ENCODE data around the gene SCAMP4. TPM values are rescaled to one million over a fixed set of nuclear protein-coding genes. Genes with fewer than 3 reads are reported as not detected.

The SCAMP4 gene
- total RNA-seq, 4 donors from 2014 or later = 18.8 to 38.4 (median 26.7) TPM

DNA sequence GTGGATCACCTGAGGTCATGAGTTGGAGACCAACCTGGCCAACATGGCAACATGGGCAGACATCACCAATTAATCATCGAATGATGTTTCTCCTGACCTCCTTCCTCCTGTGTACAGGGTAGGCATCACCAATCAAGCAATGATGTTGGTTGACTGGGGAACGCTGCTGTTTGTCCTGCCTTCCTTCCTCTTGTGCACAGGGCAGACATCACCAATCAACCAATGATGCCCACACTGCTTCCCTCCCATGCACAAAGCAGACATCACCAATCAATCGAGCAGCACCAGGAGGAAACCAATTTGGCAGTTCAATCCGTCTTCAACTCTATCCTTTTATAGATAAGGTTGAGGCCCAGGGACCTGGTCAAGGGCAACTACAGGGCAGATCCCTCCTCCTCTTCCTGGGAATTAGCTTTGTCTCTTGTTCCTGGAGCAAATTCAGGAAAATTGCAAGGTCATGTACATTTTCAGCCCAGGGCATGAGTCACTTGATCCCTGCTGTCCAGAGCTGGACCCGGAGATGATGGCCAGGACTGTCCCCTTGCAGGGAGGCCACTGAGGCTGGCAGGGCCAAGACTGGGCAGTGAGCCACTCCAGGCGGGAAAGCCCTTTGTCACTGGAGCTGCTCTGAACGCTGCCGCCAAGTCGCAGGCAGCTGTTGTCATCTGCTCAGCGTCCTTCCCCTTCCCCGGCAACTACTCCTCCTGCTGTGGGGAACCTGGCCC lies 30.4 kb downstream of the SCAMP4 start:
- in situ Hi-C loops (cut with MboI; ENCODE audit: low sequenced_read_pairs in 4 of 4) (loop anchor here in 2 of 4 donors (10.0 kb wide), 2 partner anchors 129 to 139 kb away; no protein-coding TSS in a partner anchor), intact Hi-C loops (cut with DNase I; ENCODE audit: low total_unique reads) (no loop called here)
- ATAC-seq (peak; percentile 38 to 47), DNase-seq (peak; percentile 31 to 80)
- Histone ChIP-seq H3K9me3 (no peaks in the 10 kb centered on the region), H3K27ac (peak overlapping the region; percentile 49 to 79 (median 74)), H3K4me1 (peaks cover 14 to 15% of the 10 kb centered on the region in 2 donors), H3K27me3 (no peaks in the 10 kb centered on the region), H3K4me3 (no peak overlapping the region), H3K36me3 (no peaks in the 10 kb centered on the region)
- TF ChIP-seq, protein P1, sequence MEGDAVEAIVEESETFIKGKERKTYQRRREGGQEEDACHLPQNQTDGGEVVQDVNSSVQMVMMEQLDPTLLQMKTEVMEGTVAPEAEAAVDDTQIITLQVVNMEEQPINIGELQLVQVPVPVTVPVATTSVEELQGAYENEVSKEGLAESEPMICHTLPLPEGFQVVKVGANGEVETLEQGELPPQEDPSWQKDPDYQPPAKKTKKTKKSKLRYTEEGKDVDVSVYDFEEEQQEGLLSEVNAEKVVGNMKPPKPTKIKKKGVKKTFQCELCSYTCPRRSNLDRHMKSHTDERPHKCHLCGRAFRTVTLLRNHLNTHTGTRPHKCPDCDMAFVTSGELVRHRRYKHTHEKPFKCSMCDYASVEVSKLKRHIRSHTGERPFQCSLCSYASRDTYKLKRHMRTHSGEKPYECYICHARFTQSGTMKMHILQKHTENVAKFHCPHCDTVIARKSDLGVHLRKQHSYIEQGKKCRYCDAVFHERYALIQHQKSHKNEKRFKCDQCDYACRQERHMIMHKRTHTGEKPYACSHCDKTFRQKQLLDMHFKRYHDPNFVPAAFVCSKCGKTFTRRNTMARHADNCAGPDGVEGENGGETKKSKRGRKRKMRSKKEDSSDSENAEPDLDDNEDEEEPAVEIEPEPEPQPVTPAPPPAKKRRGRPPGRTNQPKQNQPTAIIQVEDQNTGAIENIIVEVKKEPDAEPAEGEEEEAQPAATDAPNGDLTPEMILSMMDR (IDR thresholded peaks at IDR 0.05 in 4 of 5, conservative IDR thresholded peaks at IDR 0.05 in 1 of 5) = no peak
- TF ChIP-seq POLR2A (IDR thresholded peaks at IDR 0.05) = peak in 1 of 2 donors; percentile 8

DNA sequence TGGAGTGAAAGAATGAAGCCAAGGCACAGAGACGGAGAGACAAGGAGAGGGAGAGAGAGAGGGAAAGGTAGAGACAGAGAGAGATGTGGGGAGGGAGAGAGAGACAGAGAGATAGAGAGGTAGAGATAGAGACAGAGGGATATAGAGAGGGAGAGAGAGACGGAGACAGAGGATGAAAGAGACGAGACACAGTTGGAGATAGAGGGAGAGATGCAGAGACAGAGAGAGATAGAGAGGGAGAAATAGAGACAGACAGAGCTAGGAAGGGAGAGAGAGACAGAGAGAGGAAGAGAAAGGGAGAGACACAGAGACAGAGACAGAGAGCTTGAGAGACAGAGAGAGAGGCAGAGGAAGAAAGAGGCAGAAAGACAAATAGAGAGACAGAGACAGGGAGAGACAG lies 31.2 kb downstream of the SCAMP4 start:
- TF ChIP-seq POLR2A (IDR thresholded peaks at IDR 0.05) = no peak
- TF ChIP-seq, protein P1 (IDR thresholded peaks at IDR 0.05 in 4 of 5, conservative IDR thresholded peaks at IDR 0.05 in 1 of 5) = no peak
- Histone ChIP-seq H3K4me1 (peaks cover 14 to 15% of the 10 kb centered on the region in 2 donors), H3K27me3 (no peaks in the 10 kb centered on the region), H3K27ac (peak overlapping the region; percentile 49 to 79 (median 74)), H3K36me3 (no peaks in the 10 kb centered on the region), H3K9me3 (no peaks in the 10 kb centered on the region), H3K4me3 (no peak overlapping the region)
- no peak for ATAC-seq
- in situ Hi-C loops (cut with MboI; ENCODE audit: low sequenced_read_pairs in 4 of 4) (loop anchor here in 2 of 4 donors (10.0 kb wide), 2 partner anchors 128 to 138 kb away; no protein-coding TSS in a partner anchor), intact Hi-C loops (cut with DNase I; ENCODE audit: low total_unique reads) (no loop called here)
- no peak for DNase-seq

DNA sequence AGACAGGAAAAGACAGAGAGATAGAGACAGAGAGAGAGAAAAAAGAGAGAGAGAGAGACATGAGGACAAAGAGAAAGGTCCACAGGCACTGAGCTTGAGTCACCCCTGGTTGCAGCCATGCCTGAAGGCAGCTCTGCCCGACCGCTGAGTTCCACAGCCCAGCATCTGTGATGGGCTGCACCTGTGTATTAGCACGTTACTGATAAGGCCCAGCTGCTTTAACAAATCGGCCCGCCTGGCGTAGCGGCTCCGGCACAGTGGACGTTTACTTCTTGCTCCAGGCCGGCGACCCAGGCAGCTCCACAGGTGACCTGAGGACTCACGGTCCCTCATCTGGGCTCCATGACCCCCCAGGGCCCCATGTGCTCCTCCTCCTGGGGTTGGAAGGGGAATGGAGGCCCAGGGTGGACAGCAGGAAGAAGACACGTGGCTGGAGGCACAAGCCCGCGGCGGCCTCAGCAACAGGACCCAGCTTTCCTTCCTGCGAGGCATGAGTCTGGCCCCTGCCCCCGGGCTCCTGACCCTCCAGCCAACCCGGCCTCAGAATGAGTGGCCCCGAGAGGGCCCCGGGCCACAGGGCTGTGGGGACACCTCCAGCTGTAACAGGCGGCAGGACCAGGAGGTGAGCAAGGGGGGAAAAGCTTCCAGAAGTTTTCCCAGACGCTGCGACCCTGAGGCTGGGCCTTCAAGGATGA lies 31.9 kb downstream of the SCAMP4 start:
- TF ChIP-seq, protein P1 (IDR thresholded peaks at IDR 0.05 in 4 of 5, conservative IDR thresholded peaks at IDR 0.05 in 1 of 5) = no peak
- TF ChIP-seq POLR2A (IDR thresholded peaks at IDR 0.05) = no peak
- no peak for DNase-seq
- Histone ChIP-seq H3K27ac (no peak overlapping the region), H3K27me3 (no peaks in the 10 kb centered on the region), H3K4me1 (peaks cover 15 to 19% of the 10 kb centered on the region in 2 donors), H3K36me3 (no peaks in the 10 kb centered on the region), H3K9me3 (no peaks in the 10 kb centered on the region), H3K4me3 (no peak overlapping the region)
- in situ Hi-C loops (cut with MboI; ENCODE audit: low sequenced_read_pairs in 4 of 4) (loop anchor here in 2 of 4 donors (10.0 kb wide), 2 partner anchors 128 to 138 kb away; no protein-coding TSS in a partner anchor), intact Hi-C loops (cut with DNase I; ENCODE audit: low total_unique reads) (no loop called here)
- no peak for ATAC-seq

DNA sequence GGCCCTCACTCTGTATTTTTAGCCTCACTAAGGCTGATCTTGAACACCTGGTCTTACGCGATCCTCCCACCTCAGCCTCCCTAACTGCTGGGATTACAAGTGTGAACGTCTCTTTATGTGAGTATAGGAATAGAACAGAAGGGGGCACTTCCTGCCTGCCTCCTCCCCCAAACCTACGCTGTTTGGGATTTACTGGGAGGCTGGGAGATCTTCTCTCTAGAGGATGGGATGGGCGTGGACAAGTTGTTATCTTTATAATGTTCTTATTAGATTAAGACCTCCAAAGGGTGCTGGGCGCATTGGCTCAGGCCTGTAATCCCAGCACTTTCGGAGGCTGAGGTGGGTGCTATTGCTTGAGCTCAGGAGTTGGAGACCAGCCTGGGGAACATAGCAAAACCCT lies 32.9 kb downstream of the SCAMP4 start:
- Histone ChIP-seq H3K36me3 (no peaks in the 10 kb centered on the region), H3K27me3 (no peaks in the 10 kb centered on the region), H3K4me3 (no peak overlapping the region), H3K4me1 (peaks cover 21 to 27% of the 10 kb centered on the region in 2 donors), H3K9me3 (no peaks in the 10 kb centered on the region), H3K27ac (no peak overlapping the region)
- ATAC-seq = no peak
- no peak for TF ChIP-seq POLR2A (IDR thresholded peaks at IDR 0.05)
- TF ChIP-seq, protein P1 (IDR thresholded peaks at IDR 0.05 in 4 of 5, conservative IDR thresholded peaks at IDR 0.05 in 1 of 5) = no peak
- intact Hi-C loops (cut with DNase I; ENCODE audit: low total_unique reads) = no loop called here
- in situ Hi-C loops (cut with MboI; ENCODE audit: low sequenced_read_pairs in 4 of 4) = loop anchor here in 2 of 4 donors (10.0 kb wide), 2 partner anchors 127 to 137 kb away; no protein-coding TSS in a partner anchor
- DNase-seq = no peak

All from gastrocnemius medialis (tissue), 4 donors.